Cerebellar nuclear complex (tissue), 1 donor: ENCODE results near the gene SHC4.
"Not testable (repeated sequence)": the region's sequence is repeated elsewhere in the genome, so short reads cannot be mapped to it uniquely, and the experiment has no call there.

Experiments
- DNase-seq, 2 experiments: peaks; one replicate each; lab custom pipeline; 2025; lab: John Stamatoyannopoulos, UW

The SHC4 gene, protein sequence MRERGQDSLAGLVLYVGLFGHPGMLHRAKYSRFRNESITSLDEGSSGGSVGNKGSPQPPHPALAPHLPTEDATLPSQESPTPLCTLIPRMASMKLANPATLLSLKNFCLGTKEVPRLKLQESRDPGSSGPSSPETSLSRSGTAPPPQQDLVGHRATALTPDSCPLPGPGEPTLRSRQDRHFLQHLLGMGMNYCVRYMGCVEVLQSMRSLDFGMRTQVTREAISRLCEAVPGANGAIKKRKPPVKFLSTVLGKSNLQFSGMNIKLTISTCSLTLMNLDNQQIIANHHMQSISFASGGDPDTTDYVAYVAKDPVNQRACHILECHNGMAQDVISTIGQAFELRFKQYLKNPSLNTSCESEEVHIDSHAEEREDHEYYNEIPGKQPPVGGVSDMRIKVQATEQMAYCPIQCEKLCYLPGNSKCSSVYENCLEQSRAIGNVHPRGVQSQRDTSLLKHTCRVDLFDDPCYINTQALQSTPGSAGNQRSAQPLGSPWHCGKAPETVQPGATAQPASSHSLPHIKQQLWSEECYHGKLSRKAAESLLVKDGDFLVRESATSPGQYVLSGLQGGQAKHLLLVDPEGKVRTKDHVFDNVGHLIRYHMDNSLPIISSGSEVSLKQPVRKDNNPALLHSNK

DNA sequence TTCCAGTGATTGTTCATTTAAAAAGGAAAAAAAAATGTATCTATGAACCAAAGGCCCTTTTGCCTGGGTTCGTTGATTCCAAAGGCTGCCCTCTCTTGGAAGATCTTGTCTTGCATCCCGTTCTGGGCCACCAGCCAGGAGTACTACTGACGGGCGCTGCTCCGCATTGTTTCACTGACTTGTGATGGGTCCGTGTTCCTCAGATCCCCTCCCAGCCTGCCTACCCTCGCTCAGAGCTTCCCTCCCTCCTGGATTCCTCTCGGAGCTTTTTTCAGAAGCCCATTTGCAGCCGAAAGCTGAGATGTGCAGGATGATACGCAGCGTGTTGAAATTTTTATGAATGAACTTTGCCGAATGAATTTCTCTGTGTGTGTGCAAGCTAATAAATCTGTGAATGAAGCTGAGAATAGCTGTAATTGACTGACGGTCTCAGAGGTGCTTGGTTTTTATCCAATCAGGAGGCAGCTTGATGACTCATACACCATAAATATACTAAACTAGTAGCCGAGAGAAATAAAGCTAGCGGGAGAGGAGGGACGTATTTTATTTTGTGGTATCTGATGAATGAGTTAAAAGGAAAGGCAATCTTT, at the start of gene SHC4:
SHC4 (minus strand) TSS at position 396 of the 590 bp plus-strand sequence. CDS start 904 bp downstream, outside the sequence.
- DNase-seq: peak; percentile 15 to 44

DNA sequence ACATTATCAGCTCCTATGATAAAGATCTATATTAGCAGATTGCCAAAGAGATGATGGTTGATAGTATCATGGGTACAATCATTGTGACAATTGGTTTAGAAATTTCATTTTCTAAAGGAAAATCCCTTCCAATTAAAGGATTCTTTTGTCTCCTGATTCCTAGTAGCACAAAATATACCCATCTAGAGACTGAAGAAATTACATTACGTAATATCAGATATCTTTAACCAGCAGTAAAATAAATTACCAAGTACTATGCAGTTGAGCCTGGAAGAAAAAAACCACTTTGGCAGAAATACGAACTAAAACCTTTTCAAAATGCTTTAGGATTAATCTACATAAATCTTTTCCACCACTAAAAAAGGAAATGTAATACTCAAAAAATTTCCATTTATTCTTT, 35.6 kb upstream of the SHC4 start:
- DNase-seq: no peak

- DNase-seq: no peak
Observed at GRCh38 chr15:48996276-48996675, 32.6 kb upstream of the SHC4 start.

GRCh38 chr15:48993380-48993779, 29.7 kb upstream of the SHC4 start:
- DNase-seq: no peak

- no peak for DNase-seq
Observed at GRCh38 chr15:48992545-48992944, 28.8 kb upstream of the SHC4 start.

GRCh38 chr15:48992096-48992495, 28.4 kb upstream of the SHC4 start:
- DNase-seq: no peak

DNA sequence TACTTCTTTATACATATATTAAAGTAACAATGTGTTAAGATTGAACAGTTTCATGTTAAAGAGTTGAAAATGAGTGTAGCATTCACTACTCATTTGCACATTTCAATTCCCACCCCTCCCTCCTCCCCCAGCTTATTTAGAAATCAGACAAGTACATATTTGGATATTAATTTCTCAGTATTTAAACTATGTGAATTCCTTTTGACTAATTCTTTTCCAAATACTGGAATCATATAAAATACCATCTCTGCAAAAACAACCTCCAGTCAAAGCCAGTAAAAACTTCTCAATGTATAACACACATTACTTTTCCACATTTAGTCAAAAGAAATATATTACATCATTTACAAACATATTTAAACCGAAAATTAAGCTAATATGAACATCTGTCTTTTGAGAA, 25.5 kb upstream of the SHC4 start:
- no peak for DNase-seq

GRCh38 chr15:48987142-48987541, 23.4 kb upstream of the SHC4 start:
- DNase-seq: no peak

GRCh38 chr15:48986240-48986639, 22.5 kb upstream of the SHC4 start:
- no peak for DNase-seq

DNA sequence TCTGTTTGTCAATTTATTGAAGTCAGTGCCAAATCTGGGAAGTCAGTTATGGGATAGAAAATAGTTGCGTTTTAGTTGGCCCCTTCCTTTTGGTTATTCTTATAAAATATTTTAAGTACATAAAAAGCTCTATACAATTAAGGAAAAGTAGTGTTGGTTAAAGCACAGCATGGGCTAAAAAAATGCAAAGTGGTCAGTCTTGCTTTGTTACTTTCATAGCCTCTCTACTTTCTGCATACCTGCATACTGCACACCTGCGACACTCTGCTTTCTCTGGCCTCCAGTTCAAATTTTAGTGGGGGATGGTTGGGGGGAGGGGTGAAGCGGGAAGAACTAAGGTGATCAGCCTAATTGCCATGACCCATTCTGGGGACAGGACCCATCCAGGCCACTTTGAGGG, 21.8 kb upstream of the SHC4 start:
- no peak for DNase-seq

- DNase-seq: no peak
Observed at GRCh38 chr15:48984811-48985352, 21.2 kb upstream of the SHC4 start.

DNA sequence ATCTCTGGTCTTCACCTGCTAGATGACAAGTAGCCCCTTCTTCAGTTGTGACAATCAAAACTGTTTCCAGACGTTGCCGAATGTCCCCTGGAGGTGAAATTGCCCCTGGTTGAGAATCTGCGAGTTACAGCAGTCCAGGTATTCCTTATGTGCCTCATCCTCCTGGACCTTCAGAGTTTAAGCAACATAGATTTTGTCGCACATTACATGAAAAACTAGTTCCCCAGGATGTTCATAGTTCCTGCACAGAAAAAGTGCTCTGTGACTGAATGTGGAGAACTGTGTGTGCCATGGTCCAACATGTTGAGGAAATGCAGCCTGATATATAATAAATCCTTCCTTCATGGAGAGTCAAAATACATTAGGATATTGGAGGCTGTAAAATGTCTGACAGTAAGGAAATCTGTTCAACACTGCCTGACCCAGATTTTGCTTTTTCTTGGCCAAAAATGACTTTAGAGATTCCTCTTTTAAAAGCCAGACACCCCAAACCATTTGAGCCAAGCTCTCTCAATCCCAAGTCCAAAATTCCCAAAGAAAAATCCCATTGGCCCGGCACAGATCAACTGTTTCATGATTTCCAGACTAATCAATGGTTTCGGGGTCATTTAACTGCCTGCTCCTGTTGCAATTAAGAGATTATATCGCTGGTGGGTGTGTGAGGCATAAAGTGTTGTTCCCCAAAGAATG, 20.4 kb upstream of the SHC4 start:
- DNase-seq: no peak

- no peak for DNase-seq
Observed at GRCh38 chr15:48983300-48983699, 19.6 kb upstream of the SHC4 start.

DNA sequence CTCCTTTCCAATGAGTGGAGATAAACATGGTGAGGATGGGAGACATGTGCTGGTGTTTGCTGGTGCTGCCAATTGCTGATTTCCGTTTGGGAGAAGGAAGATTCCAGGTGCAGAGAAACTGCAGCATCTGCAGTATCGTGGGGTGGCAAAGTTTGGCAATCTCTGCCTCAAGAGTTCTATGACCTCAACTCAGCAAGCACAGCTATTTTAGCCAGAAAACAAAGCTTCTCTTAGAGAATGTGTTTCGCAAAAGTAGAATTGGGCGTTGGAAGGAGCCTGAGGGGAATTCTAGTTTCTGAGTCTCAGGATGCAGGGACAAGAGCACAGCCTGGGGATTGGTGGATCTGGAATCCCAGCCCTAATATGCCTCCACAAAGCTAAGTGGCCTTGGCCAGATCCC, 18.2 kb upstream of the SHC4 start:
- DNase-seq: no peak

DNA sequence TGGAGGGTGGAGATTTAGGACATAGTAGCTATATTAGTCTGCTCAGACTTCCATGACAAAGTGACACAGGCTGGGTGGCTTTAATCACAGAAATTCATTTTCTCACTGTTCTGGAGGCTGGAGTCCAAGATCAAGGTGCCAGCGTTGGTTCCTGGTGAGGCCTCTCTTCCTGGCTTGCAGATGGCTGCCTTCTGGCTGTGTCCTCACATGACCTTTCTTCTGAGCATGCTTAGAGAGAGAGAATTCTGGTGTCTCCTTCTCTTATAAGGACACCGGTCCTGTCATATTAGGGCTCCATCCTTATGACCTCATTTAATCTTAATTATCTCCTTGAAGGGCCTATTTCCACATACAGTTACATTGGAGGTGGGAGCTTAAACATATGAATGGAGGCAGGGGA, 14.9 kb upstream of the SHC4 start:
- DNase-seq: no peak

GRCh38 chr15:48976444-48977088, 12.8 kb upstream of the SHC4 start:
- no peak for DNase-seq

- peak in 1 of 2 experiments; percentile 23 for DNase-seq
Observed at GRCh38 chr15:48975472-48976419, 12.0 kb upstream of the SHC4 start.

GRCh38 chr15:48974882-48975281, 11.2 kb upstream of the SHC4 start:
- DNase-seq: no peak

- no peak for DNase-seq
Observed at GRCh38 chr15:48972750-48973503, 9.2 kb upstream of the SHC4 start.

- not testable (repeated sequence) for DNase-seq
Observed at GRCh38 chr15:48970926-48971325, 7.2 kb upstream of the SHC4 start.
